Lung (tissue), 12 donors: ENCODE measurements around the gene PSD2. TPM values are rescaled to one million over a fixed set of nuclear protein-coding genes. Genes with fewer than 3 reads are reported as not detected.

ENCODE experiments used
- ATAC-seq: fragments of 200-7000 bp; cut with Tn5 transposase; one replicate; pipeline ENCODE4 v1.9.1; 2020; ENCODE audit warnings: moderate number of reproducible peaks; ENCODE audit not compliant: insufficient read depth, low FRiP score
- DNase-seq, 3 donors: peaks; one replicate each; pipeline ENCODE4 v3.0.0-alpha.2; 2013 to 2017
- H3K27ac ChIP-seq, 2 donors: one replicate each; pipeline ENCODE4 v1.5.1; 2013; ENCODE audit warnings: mild to moderate bottlenecking in 2 of 2, moderate library complexity in 2 of 2, control low read depth in 1 of 2, inconsistent platforms in 1 of 2, low read depth in 1 of 2, low read length in 1 of 2
- H3K27me3 ChIP-seq, 3 donors: one replicate each; pipeline ENCODE4 v1.5.1; 2013; ENCODE audit warnings: low read length in 2 of 3; ENCODE audit not compliant: control insufficient read depth in 3 of 3, insufficient read depth in 3 of 3
- H3K36me3 ChIP-seq, 4 donors: one replicate each; pipeline ENCODE4 v1.5.1; 2013; ENCODE audit warnings: low read length in 4 of 4, mild to moderate bottlenecking in 1 of 4, moderate library complexity in 1 of 4; ENCODE audit not compliant: control insufficient read depth in 4 of 4, insufficient read depth in 4 of 4
- H3K4me1 ChIP-seq, 5 donors: one replicate each; pipeline ENCODE4 v1.5.1; 2013; ENCODE audit warnings: low read length in 5 of 5, mild to moderate bottlenecking in 2 of 5, moderate library complexity in 1 of 5; ENCODE audit not compliant: control insufficient read depth in 5 of 5, insufficient read depth in 5 of 5
- H3K4me3 ChIP-seq: one replicate; pipeline ENCODE4 v1.5.1; 2013; ENCODE audit warnings: mild to moderate bottlenecking, control low read depth, moderate library complexity
- H3K9ac ChIP-seq, 2 donors: one replicate each; pipeline ENCODE4 v1.5.1; 2013; ENCODE audit warnings: low read length in 2 of 2, control low read depth in 1 of 2; ENCODE audit not compliant: insufficient read depth in 1 of 2
- H3K9me3 ChIP-seq, 4 donors: one replicate each; pipeline ENCODE4 v1.5.1; 2013; ENCODE audit warnings: low read length in 3 of 4, mild to moderate bottlenecking in 1 of 4, moderate library complexity in 1 of 4; ENCODE audit not compliant: control insufficient read depth in 4 of 4, insufficient read depth in 3 of 4
- WGBS, 2 donors: extraction: QIAGEN DNeasy Blood & Tissue Kit; methylation state at CpG; one replicate each; pipeline ENCODE4 v1.1.7; 2013; 5-methylcytosine and 5-hydroxymethylcytosine counted together
- polyA plus RNA-seq, 2 donors: library from polyadenylated mRNA; stranded (reverse); fragments of 200-250 nt; gene quantifications; one replicate each; pipeline ENCODE4 v1.2.1, GENCODE V29; 2013
- total RNA-seq, 2 donors: library from RNA; depleted of rRNA in 1 of 2; stranded (reverse); fragments of >200 nt in 1 of 2; gene quantifications; one replicate each; pipeline ENCODE4 v1.2.1, GENCODE V29; 2014 to 2021
- TF ChIP-seq, protein P1 (sequence below): IDR thresholded peaks from 2 replicates; pipeline ENCODE4 v1.5.1; 2012; ENCODE audit warnings: mild to moderate bottlenecking; ENCODE audit errors: control extremely low read depth, extremely low read depth
- donor health status: control.
- donor health status: control.
- donor health status: Bipolar disorder and iron deficiency.
- donor health status: healthy.
- donor health status: DM: yes; HTN: yes; CAD: no.

Gene PSD2
- total and polyA plus RNA-seq, 4 donors = 0.01 to 0.20 (median 0.05) TPM

- DNase-seq = no peak
- H3K4me3 ChIP-seq = no peak overlapping the region
- no peak for ATAC-seq
- H3K4me1 ChIP-seq = peaks cover 0 to 28% (median 6%) of the 10 kb centered on the region in 5 donors
- no peaks in the 10 kb centered on the region for H3K9me3 ChIP-seq
- H3K9ac ChIP-seq = no peak overlapping the region
- no peaks in the 10 kb centered on the region for H3K27me3 ChIP-seq
- TF ChIP-seq, protein P1, sequence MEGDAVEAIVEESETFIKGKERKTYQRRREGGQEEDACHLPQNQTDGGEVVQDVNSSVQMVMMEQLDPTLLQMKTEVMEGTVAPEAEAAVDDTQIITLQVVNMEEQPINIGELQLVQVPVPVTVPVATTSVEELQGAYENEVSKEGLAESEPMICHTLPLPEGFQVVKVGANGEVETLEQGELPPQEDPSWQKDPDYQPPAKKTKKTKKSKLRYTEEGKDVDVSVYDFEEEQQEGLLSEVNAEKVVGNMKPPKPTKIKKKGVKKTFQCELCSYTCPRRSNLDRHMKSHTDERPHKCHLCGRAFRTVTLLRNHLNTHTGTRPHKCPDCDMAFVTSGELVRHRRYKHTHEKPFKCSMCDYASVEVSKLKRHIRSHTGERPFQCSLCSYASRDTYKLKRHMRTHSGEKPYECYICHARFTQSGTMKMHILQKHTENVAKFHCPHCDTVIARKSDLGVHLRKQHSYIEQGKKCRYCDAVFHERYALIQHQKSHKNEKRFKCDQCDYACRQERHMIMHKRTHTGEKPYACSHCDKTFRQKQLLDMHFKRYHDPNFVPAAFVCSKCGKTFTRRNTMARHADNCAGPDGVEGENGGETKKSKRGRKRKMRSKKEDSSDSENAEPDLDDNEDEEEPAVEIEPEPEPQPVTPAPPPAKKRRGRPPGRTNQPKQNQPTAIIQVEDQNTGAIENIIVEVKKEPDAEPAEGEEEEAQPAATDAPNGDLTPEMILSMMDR = no peak
- no peak overlapping the region for H3K27ac ChIP-seq
- WGBS, 2 donors = 60 to 78% methylated on average over 9 of the region's 9 CpGs
- peaks cover 0 to 13% (median 5%) of the 10 kb centered on the region in 4 donors for H3K36me3 ChIP-seq
These were observed 73.6 kb downstream of the PSD2 start for GRCh38 chr5:139869042-139869790.

GRCh38 chr5:139870677-139871076, 75.1 kb downstream of the PSD2 start:
- H3K27me3 ChIP-seq = no peaks in the 10 kb centered on the region
- H3K27ac ChIP-seq = no peak overlapping the region
- no peak overlapping the region for H3K4me3 ChIP-seq
- no peak overlapping the region for H3K9ac ChIP-seq
- H3K36me3 ChIP-seq = peaks cover 0 to 16% (median 6%) of the 10 kb centered on the region in 4 donors
- 97 to 100% methylated on average over 1 of the region's 1 CpG for WGBS, 2 donors
- no peak for DNase-seq
- H3K9me3 ChIP-seq = no peaks in the 10 kb centered on the region
- H3K4me1 ChIP-seq = peaks cover 0 to 22% (median 6%) of the 10 kb centered on the region in 5 donors
- ATAC-seq = no peak
- TF ChIP-seq, protein P1 = no peak

DNA sequence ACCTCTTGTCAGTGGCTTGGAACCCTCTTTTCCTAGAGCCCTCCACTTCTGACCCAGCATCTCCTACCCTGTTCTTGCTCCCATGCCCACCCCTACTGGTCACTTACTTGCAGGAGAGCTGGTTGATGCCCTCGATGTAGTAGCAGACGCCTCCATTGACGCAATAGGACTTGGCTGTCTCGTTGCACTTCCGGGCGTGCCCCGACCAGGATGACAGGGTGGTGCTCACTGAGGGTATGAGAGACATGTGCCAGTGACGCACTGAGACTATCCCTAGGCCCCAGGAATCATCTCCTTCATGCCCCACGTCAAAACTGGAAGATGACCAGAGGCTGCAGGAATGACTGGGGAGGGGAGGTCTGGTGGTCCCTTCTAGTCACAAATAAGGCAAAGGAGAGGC, 76.0 kb downstream of the PSD2 start:
- H3K9me3 ChIP-seq = no peaks in the 10 kb centered on the region
- TF ChIP-seq, protein P1 = no peak
- no peak for DNase-seq
- no peaks in the 10 kb centered on the region for H3K27me3 ChIP-seq
- H3K36me3 ChIP-seq = peaks cover 0 to 19% (median 7%) of the 10 kb centered on the region in 4 donors
- WGBS, 2 donors = 91% methylated on average over 9 of the region's 9 CpGs
- H3K9ac ChIP-seq = no peak overlapping the region
- H3K4me1 ChIP-seq = peaks cover 0 to 22% (median 6%) of the 10 kb centered on the region in 5 donors
- no peak overlapping the region for H3K27ac ChIP-seq
- ATAC-seq = no peak
- H3K4me3 ChIP-seq = no peak overlapping the region
